OCI-LY3 (cell line): ENCODE data around the gene C4orf36.

Experiments used
- EZH2phosphoT487 ChIP-seq: fragments of 200-600 bp; shearing (Covaris generic); IDR thresholded peaks from 2 replicates; pipeline ENCODE4 v1.6.1; 2018; ENCODE audit warnings: antibody characterized with exemption, mixed run types, low read depth
- TF ChIP-seq, protein P1 (sequence below): fragments of 200-600, 300-600 bp; sonication (generic); IDR thresholded peaks from 2 replicates; pipeline ENCODE4 v1.5.1; 2014; ENCODE audit warnings: antibody characterized with exemption, low read length, low read depth

DNA sequence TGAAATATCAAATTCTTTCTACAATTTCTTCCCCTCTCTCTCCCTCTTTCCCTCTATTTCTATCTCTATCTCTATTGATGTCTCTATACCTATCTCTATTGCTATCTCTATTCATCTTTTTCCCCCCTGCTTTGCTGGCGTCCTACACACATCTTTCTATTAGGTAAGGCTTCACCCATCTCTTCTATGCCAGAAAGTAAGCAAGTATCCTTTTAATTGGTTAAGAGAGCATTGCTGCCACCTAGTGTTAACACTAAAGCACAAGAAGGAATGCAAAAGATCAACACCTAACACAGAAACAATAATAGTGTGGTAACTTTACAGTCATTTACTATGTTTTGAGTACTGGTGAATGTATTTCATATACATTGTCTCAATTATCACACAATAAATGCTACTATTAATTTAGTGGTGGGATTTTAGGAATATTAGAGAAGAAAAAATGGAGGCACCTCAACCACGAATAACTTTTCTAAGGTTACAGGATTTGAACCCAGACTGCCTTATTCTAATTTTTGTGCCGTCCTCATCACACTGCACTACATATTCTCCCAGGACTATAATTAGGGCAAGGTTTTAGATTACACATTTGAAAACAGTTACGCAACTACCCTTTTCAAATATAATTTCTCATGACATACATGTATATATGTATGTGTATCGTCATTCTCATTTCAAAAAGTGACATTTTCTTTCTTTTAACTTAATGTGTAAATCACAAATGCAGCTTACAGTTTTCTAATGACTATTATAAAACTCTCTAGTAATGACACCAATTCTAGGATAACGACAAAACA, 3.7 kb upstream of the C4orf36 start:
- TF ChIP-seq, protein P1, sequence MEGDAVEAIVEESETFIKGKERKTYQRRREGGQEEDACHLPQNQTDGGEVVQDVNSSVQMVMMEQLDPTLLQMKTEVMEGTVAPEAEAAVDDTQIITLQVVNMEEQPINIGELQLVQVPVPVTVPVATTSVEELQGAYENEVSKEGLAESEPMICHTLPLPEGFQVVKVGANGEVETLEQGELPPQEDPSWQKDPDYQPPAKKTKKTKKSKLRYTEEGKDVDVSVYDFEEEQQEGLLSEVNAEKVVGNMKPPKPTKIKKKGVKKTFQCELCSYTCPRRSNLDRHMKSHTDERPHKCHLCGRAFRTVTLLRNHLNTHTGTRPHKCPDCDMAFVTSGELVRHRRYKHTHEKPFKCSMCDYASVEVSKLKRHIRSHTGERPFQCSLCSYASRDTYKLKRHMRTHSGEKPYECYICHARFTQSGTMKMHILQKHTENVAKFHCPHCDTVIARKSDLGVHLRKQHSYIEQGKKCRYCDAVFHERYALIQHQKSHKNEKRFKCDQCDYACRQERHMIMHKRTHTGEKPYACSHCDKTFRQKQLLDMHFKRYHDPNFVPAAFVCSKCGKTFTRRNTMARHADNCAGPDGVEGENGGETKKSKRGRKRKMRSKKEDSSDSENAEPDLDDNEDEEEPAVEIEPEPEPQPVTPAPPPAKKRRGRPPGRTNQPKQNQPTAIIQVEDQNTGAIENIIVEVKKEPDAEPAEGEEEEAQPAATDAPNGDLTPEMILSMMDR = peak; percentile 89
- TF ChIP-seq EZH2phosphoT487 = no peak
